ENCODE data around the gene AKR1C2. TPM values are rescaled to one million over a fixed set of nuclear protein-coding genes. Genes with fewer than 3 reads are reported as not detected.
"Not testable (repeated sequence)": the region's sequence is repeated elsewhere in the genome, so short reads cannot be mapped to it uniquely, and the experiment has no call there.

The AKR1C2 gene
- total RNA-seq, 1 donor: 1.3 TPM

DNA sequence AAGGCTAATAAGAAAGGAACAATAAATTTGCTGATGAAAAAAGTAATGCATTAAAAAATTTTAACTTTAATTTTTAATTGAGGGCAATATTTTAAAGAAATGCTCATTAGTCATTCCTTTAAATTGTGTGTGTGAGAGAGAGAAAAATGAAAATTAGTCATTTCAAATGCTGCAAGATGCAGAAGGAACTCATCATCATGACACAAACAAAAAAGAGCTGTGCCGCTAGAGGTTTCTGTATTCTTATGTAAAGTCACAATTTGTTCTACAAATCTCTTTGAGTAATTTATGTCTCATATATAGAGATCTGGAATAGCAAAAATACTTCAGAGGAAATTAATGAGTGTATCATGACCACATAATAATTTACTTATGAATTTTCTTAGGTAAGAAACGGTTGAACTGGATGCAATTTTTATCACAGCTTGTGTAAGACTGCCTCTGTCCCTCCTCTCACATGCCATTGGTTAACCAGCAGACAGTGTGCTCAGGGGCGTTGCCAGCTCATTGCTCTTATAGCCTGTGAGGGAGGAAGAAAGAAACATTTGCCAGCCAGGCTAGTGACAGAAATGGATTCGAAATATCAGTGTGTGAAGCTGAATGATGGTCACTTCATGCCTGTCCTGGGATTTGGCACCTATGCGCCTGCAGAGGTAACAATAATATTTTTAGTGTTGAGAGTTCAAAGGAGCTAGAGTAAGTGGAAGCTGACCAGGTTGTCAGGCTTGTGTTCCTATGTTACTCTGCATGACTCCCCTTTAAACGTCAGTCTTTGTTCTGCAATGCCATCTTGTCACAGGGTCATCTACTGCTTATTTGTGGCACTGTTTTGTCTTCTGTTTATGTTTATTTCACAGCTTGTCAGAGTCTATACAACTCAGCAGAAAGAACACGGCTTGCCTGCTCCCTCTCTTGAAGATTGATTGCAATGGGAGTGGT, 40.5 kb downstream of the AKR1C2 start, which contains the start of gene AKR1C1:
TSS of gene AKR1C1 (plus strand) at position 540 of the 939 bp plus-strand sequence. CDS start at position 570, 30 bp downstream.
- not testable (repeated sequence) for DNase-seq (ENCODE audit: low read depth in 2 of 3, low spot score in 2 of 3)

GRCh38 chr10:4962308-4962707, 41.3 kb downstream of the AKR1C2 start:
- not testable (repeated sequence) for DNase-seq (ENCODE audit: low read depth in 2 of 3, low spot score in 2 of 3)

DNA sequence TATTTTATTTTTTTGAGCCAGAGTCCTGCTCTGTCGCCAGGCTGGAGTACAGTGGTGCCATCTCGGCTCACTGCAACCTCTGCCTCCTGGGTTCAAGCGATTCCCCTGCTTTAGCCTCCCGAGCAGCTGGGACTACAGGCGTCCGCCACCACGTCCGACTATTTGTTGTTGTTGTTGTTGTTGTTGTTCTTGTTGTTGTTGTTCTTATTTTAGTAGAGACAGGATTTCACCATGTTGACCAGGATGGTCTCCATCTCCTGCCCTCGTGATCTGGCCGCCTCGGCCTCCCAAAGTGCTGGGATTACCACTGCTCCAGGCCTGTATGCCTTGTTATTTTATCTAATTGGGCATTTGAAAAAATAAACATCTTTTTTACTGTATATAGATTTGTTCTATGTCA, 42.1 kb downstream of the AKR1C2 start:
- DNase-seq (ENCODE audit: low read depth in 2 of 3, low spot score in 2 of 3): not testable (repeated sequence)

DNA sequence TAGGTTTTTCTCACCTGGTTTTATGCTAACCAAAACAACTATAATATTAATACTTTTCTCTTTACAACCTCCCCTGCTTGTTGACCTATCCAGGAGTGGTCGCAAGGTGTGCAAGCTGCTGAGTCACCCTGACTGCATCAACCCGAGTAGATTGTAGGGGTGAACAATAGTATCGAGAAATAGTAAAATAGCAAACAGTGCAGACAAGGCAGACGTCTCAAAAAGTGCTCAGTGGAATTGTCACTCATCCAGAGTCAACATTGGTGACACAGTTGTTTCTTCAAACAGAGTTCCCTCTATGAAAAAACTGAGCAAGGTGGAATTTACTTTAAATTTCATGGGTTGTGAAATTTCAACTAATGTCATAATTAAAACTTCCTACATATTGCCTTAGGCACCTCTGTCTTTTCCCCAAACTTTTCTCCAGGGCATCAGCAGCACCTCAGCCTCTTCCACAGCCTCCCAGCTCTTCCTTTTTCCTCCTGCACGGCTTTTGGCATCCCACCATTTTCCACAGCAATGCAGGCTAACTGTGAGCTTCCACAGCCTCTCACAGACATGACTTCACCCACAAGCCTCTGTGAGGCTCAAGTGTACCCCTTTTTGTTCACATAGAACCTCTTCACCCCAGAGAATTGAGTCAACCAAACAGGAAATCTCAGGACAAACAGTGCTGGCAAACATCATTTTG, 46.6 kb downstream of the AKR1C2 start:
- DNase-seq (ENCODE audit: low read depth in 2 of 3, low spot score in 2 of 3): not testable (repeated sequence)

DNA sequence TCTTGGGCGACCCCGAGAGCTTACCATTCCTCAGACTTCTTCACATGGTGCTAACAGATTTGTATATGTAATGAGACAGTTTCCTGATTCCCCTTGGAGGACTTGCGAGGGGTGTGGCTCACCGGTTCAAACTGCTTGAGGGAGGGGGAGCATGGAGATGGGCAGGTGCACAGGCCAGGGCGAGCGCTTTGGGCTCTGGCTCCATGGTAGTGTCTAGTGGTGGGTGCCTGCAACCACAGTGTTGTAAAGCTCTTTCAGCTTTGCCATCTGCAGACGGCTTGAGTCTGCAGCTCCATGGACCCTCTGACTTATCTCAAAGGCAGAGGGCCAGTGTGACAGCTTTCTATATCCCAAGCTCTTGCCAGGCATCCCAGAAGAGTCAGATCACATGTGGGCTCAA, 47.6 kb downstream of the AKR1C2 start:
- DNase-seq (ENCODE audit: low read depth in 2 of 3, low spot score in 2 of 3): not testable (repeated sequence)

DNA sequence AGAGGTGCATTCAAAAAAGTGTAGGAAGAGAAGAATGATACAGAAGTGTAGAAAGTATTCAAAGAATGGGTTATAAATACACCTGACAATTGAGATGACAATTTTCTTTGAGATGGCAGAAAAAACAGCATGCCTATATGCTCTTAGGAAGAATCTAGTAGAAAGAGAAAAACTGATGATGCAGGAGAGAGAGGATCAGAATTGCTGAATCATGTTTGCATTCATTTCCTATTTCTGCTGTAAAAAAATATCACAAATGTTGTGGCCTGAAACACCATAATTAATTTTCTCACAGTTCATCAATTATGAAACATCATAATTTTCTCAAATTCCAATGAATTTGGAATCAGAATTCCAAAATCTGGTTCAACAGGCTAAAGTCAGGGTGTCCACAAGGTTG, 50.3 kb downstream of the AKR1C2 start:
- DNase-seq (ENCODE audit: low read depth in 2 of 3, low spot score in 2 of 3): peak in 1 of 3 donors; percentile 19

DNA sequence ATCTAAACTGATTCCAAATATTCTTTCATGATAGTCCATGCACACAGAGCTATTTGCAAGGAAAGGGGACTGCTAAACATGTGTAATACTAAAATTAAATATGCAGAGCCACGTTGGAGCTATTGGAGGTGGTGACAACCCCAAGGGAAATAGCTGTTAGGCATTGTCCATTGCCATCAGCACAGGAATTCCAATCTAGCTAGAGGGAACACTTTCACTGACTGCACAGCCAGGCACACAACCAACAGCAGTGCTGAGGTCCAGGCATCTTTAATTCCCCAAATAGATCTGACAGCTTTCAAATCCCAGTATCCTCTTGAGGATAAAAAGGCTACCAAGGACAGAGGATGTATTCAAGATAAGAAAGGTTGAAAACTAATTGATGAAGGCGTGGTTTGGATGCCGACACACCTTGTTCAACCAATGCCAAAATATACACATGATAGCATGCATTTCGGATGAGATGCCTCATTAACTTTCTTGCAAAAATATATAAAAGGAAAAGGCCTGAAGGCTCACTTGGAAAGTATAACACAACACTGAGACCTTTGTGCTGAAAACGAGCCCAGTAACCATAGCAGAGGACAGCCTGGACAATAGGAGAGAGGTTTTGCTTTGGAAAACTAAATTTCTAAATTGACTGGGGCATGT, 52.0 kb downstream of the AKR1C2 start:
- not testable (repeated sequence) for DNase-seq (ENCODE audit: low read depth in 2 of 3, low spot score in 2 of 3)

DNA sequence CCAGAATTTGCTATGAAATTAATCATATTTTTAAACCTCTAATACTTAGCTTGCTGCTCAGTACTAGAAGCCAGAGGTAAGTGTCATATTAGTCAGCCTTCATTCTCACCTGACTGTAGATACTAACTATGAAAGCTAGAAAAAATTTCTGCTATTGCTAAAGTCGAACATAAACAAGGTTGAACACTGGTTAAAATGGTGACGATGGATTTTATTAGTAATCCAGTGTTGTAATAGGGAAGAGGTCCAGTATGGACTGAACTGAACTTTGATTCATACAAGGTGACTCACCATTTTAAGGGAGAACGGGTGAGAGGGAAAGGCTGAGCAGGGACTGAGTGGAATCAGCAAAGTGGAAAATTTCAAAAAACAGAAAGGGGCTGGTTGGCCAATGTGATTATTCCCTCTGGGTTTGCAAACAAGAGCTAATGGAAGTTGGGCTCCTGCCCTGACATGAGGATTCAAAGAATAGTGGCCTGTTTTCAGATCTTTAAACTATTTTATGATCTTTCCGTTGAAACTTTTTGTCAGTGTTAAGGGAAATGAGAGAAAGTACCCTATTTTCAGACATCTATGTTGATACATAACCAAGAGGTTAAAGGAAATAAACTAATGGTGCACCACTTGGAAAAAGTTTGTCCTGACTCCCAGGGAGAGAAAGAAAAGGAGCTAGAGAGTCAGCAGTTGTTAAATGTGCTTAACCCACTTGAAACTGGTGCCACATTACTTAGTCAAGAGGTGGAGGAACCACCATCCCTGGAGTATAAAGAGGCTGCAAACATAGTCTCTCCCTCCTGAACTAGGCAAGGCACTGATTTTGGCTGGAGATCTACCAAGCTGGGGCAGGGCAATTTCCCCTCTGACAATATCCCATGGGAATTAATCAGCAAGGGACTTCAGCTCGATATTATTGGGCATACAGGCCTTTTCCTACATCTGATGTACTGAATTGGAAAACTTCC, 55.7 kb downstream of the AKR1C2 start:
- no peak for DNase-seq (ENCODE audit: low read depth in 2 of 3, low spot score in 2 of 3)

DNA sequence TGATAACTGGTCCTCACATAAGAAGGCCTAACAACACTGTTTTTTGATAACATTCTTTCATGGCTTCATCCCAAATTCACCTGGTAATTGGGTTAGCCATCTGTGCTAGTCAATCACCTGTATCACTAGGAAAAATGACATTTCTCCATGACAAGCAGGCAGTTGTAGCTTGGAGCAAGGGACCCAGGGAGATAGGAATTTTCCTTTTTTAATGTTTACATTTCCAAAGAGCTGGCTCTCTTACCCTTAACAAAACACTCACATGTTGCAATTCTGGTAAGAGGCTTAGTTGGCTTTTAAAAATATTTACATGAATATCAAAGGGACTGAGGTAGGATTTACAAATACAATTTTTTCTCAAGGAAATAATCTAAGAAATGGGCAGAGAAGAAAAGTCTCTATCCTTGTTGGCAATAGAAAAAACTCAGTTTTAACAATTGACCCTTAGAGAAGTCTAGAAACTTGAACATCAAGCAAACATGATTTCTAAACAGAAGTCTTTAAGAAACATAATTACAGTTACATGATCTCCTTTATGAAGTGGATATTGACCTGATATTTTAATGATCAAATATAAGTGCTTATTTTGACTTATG, 56.5 kb downstream of the AKR1C2 start:
- DNase-seq (ENCODE audit: low read depth in 2 of 3, low spot score in 2 of 3): no peak

GRCh38 chr10:4945766-4946717, 57.6 kb downstream of the AKR1C2 start:
- DNase-seq (ENCODE audit: low read depth in 2 of 3, low spot score in 2 of 3): no peak

DNA sequence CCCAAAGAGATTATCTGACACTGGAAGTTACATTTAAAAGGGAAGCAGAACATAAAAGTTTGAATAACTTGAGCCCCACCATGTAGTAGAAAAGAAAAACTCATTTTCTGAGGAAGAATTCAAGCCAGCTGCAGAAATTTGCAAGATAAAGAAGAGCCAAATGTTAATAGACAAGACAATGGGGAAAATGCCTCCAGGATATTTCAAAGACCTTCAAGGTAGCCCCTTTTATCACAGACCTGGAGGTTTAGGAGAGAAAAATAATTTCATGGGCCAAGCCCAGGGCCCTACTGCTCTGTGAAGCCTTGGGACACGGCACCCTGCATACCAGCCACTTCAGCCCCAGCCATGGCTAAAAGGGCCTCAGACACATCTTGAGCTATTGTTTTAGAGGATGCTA, 58.8 kb downstream of the AKR1C2 start:
- no peak for DNase-seq (ENCODE audit: low read depth in 2 of 3, low spot score in 2 of 3)

DNA sequence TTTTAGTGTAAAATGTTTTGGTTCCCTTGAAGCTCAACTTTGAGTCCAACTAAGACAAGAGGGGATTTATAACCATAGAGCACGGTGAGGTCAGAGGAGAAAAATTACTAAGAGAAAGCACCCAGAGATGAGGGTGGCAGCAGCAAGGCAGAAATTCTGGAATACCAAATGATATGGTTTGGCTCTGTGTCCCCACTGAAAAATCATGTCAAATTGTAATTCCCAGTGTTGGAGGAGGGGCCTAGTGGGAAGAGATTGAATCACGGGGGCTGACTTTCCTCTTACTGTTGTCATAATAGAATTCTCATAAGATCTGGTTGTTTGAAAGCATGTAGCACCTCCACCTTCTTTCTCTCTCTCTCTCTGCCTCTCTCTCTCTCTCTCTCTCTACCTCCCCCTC, 59.8 kb downstream of the AKR1C2 start:
- no peak for DNase-seq (ENCODE audit: low read depth in 2 of 3, low spot score in 2 of 3)

DNA sequence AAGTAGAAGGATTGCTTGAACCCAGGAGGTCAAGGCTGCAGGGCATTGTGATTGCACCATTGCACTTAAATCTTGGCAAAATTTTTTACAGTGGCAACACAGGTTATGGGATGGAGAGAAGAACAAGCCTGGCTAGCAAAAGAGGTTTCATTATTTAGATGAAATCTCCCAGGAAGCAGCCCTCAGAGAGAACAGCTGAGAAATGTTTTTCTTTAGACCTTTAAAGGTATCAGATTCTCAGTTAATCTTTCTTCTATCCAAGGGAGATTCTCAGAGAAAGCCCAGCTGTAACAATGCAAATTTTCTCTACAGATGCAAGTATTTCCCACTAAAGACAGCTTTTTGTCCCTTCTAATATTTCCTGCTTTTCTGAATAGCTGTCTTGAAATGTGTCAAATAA, 60.2 kb downstream of the AKR1C2 start:
- not testable (repeated sequence) for DNase-seq (ENCODE audit: low read depth in 2 of 3, low spot score in 2 of 3)

DNA sequence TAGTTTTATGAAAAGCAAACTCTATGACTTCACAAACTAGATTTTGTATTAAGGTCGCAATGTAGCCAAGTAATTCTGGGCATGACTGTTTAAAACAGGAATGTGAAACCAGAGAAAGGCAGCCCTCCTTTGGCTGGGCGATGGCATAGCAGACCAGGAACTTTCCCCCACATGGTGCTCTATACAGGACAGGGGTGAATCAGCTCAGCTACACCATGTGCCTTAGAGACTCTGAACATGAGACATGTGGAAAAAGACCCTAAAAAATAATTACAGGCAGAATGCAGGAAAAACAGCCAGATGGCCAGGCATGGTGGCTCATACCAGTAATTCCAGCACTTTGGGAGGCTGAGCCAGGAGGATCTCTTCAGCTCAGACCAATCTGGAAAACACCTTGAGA, 60.7 kb downstream of the AKR1C2 start:
- DNase-seq (ENCODE audit: low read depth in 2 of 3, low spot score in 2 of 3): peak in 1 of 3 donors; percentile 4

DNA sequence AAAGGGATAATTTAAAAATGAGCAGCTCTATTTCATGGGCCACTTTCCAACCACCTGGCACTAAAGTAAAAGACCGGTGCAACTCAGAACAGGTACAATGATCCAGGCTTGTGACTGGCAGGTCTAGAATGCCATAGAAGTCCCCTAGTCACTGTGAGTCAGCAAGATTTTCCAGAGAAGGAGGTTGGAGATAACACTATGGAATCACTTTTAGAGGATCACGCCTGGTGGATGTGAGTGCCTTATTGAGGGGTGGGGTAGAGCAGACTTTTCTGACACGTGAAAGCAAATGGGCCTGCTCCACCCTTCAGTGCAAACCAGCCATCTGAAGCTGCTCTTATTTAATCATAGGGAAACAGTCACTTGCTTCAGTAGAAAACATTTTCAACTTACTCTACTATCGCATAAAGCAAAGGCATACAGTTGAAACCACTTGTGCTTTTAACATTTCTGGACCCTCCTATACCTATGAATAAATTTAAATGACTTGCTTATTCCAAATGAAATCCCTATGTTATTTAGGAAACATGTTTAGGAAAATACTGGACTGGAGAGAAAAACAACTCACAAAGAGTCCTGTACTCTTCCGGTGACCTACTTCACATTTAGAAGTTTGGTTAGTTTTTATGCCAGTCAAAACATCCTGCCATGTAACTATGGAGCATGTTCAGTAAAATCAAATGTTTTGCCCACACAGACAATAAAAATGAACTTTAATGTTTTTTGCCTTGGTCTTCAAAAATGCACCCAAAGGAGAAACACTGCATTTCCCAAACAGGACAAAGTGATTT, 61.9 kb downstream of the AKR1C2 start:
- DNase-seq (ENCODE audit: low read depth in 2 of 3, low spot score in 2 of 3): no peak

GRCh38 chr10:4940909-4941308, 62.7 kb downstream of the AKR1C2 start:
- not testable (repeated sequence) for DNase-seq (ENCODE audit: low read depth in 2 of 3, low spot score in 2 of 3)

DNA sequence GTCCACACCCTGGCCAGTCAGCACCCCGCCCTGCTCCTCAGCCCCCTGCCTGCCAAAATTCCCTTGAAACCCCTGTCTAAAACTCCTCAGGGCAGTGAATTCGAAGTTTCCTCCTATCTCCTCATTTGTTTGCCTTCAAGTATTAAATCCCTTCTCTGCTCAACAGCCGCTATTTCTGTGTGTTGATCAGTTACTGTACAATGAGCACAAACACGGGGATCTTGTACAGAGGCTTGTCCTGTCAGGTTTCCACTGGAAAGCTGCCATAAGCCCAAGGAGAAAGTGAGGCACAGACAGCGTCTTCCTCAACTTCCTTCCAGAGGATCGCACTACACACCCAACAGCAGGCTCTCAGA, 63.6 kb downstream of the AKR1C2 start:
- not testable (repeated sequence) for DNase-seq (ENCODE audit: low read depth in 2 of 3, low spot score in 2 of 3)

Data from hematopoietic multipotent progenitor cell (in vitro differentiated cells).